Activated CD8-positive, alpha-beta memory T cell treated with anti-CD3 and anti-CD28 coated beads, Interleukin-2, amount 50 U/mL, for 1 hour (primary cell): Measurements from ENCODE around the gene KCTD4.
"Not testable (repeated sequence)": the region's sequence is repeated elsewhere in the genome, so short reads cannot be mapped to it uniquely, and the experiment has no call there.

Experiments used
- DNase-seq: peaks from one replicate; pipeline ENCODE4 v3.0.0-alpha.2; 2020; ENCODE audit errors: extremely low read depth

Gene KCTD4

GRCh38 chr13:45215392-45216077 lies 14.7 kb upstream of the KCTD4 start:
- no peak for DNase-seq

GRCh38 chr13:45209229-45209628 lies 8.4 kb upstream of the KCTD4 start:
- no peak for DNase-seq

DNA sequence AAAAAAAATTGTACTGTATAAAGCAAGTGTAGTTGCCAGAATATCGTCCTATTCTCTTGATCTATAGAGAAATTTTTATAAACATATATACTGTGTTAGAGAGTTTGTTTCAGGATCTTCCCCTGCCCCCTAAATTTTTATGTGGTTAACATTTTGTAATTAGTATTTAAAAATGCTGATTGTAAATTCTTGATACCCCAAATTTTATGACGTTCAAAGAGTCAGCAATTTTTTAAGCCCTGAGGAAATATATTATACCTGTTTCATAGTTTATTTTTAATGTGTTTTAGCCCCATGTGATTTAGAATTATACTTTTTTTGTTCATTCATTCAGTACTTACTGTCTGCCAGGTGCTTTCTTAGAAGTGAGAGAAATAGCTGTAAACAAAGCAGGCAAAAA lies 7.3 kb upstream of the KCTD4 start:
- DNase-seq = no peak

DNA sequence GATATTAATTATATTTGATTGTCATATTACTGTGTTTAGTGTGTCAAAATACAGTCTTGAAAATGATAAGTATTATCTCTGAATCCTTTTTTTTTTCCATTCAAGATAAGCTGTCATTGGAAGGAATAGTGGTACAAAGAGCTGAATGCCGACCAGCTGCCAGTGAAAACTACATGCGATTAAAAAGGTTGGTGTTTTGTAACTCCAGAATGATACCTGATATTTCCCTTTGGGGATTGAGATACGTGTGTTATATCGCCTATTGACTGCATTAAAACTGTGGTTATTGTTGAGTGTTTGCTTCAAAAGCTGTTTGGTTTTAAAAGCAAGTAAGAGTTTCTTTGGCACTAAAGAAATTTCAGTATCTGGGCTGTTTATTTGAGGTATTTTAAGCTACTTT lies 6.5 kb upstream of the KCTD4 start:
- DNase-seq = no peak

GRCh38 chr13:45206340-45206739 lies 5.5 kb upstream of the KCTD4 start:
- DNase-seq = no peak

- DNase-seq = no peak
Measured at GRCh38 chr13:45205124-45205523, 4.3 kb upstream of the KCTD4 start.

DNA sequence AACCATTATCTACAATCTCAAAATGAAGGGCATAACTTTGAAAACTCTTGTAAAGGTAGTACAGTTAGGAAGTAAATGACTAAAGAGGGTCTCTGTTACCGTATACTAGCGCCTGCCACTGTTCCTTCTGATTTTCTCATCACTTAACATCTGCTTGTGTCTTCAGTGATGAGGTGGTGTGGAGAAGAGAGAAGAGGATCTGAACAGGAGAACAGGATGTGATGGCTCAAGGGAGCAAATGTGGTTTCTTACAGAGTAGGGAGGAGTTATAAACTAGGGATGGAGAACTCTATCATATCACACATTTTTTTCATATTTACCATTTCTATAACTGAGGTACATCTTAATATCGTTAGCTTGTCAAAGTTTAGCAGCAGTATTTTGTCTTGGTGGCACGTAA lies 1.1 kb downstream of the KCTD4 start:
- DNase-seq = no peak

GRCh38 chr13:45198924-45199323 lies 1.9 kb downstream of the KCTD4 start:
- DNase-seq = no peak

- DNase-seq = no peak
Measured at GRCh38 chr13:45198041-45198440, 2.8 kb downstream of the KCTD4 start.

DNA sequence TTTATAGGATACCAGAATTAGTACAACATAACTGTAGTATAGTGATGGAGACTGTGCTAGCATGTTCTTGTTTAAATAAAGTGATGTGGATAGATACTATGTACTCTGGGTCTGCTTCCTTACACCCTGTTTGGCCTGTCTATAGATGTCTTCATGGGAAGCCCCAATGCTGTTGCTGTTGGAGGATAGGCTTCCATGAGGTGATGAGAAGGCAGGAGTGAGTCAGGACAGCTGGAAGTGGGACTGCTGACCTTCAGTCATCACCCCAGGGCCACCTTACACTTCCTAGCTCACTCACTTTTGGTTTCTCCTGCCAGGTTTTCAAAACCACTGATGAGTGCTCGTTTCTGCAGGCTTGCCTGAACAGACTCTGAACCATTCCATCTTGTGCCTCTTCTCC lies 4.2 kb downstream of the KCTD4 start:
- no peak for DNase-seq

- DNase-seq = no peak
Measured at GRCh38 chr13:45196096-45196495, 4.7 kb downstream of the KCTD4 start.

DNA sequence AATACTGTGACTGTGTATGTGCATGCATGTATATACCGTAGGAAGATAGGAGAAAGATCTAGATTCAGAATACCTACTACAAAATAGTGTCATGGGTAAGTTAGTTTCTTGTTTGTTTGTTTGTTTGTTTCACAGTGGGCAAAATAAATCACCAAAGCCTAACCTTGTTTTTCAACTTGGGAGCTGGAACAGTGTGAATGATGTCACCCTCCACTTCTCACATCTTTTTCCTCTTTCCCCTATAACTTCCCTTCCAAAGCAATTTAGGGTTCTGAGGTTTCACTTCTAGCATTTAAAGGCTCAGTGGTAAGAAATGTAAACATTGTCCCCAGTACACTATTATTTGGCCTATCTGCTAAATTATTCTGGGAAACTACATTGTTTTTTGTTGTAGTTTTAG lies 5.4 kb downstream of the KCTD4 start:
- DNase-seq = no peak

DNA sequence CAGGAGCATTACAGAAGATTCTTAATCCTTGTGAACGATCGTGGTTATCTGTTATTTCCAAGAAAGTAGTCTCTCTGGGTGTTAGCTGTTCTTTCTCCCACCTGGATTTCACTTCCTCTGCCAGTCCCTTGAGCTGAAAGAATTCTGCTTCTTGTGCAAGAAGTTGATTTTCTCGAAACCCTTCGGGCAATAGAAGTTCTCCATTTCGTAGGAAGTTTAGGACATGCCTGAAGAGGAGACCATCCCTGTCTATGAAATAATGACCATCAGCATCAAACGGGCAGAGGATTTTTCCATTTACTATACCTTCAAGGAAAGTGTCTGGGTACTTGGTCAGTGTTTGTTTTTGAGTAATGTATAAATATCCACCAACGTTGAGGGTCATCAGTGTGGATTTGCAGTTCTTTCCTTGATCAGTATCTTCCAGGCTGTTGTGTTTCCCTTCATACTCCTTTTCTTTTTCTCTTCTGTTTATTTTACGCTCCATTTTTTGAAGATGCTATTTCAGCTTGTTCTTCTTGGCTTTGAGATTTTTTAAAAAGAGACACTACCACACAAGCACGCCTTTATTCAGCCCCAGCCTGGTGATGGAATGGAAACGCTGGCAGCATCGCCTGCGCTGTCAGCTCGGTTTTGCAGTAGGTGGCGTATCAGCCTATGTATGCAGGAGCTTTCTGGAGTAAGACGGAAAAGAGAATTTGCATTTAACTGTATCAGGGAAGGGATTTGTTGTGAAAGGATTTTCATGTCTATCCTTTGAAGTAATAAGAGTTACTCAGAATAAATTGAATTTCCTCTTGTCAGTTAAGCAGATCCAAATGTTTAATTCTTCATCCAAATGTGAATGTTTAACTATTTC lies 6.5 kb downstream of the KCTD4 start:
- DNase-seq = no peak

- no peak for DNase-seq
Measured at GRCh38 chr13:45191874-45192273, 9.0 kb downstream of the KCTD4 start.

GRCh38 chr13:45189511-45189910 lies 11.3 kb downstream of the KCTD4 start:
- DNase-seq = not testable (repeated sequence)

DNA sequence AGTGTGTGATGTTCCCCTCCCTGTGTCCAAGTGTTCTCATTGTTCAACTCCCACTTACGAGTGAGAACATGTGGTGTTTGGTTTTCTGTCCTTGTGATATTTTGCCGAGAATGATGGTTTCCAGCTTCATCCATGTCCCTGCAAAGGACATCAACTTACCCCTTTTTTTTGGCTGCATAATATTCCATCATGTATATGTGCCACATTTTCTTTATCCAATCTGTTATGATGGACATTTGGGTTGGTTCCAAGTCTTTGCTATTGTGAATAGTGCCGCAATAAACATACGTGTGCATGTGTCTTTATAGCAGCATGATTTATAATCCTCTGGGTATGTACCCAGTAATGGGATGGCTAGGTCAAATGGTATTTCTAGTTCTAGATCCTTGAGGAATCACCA lies 11.8 kb downstream of the KCTD4 start:
- DNase-seq = not testable (repeated sequence)

DNA sequence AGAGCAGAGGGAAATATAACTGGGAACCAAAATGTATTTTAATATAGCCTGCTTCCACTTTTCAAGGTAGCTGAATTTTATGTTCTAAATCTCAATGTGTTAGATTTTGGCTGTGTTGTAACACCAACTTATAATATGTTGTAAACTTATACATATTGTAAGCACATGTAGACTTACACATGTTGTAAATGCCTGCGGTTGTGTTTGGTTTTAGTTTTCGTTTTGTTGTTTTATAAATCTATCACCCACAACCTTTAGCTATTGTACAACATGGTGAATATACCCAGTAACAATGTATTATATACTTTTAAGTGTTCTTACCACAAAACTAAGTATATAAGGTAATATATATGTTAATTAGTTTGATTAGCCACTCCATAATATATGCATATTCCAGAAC lies 15.6 kb downstream of the KCTD4 start:
- no peak for DNase-seq

- no peak for DNase-seq
Measured at GRCh38 chr13:45184693-45185092, 16.2 kb downstream of the KCTD4 start.

GRCh38 chr13:45180713-45181601 lies 19.9 kb downstream of the KCTD4 start:
- no peak for DNase-seq

DNA sequence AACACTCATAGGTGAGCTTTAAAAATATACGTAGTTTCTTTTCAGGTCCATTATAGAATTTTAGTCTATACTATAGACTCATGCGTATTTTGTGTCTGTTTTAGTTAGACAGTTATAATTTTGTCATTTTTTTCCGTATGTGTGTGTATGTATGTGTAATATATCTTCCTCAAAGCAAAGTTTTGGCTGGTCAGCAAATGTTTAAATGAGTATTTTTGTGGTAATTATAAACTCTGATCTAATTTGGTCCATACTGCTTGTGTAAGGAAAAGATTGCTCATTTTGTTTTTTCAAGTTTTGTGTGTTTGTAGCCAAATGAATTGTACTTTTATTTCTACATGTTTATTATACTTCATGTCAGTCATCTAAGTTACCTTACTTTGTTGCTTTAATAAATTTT lies 20.5 kb downstream of the KCTD4 start:
- DNase-seq = no peak

GRCh38 chr13:45179428-45179827 lies 21.4 kb downstream of the KCTD4 start:
- DNase-seq = no peak
